Measurements from ENCODE around the gene UBXN11.
"Not testable (repeated sequence)": the region's sequence is repeated elsewhere in the genome, so short reads cannot be mapped to it uniquely, and the experiment has no call there.

UBXN11 gene

GRCh38 chr1:26305667-26306289, 658 bp downstream of the UBXN11 start:
- DNase-seq (ENCODE audit: low read depth), result no peak

GRCh38 chr1:26302733-26303405, 3.6 kb downstream of the UBXN11 start:
- DNase-seq (ENCODE audit: low read depth), result no peak

GRCh38 chr1:26300578-26301275, 5.7 kb downstream of the UBXN11 start:
- DNase-seq (ENCODE audit: low read depth), result no peak

- DNase-seq (ENCODE audit: low read depth), result no peak
Observed at GRCh38 chr1:26297791-26298124, 8.7 kb downstream of the UBXN11 start.

GRCh38 chr1:26297057-26297790, 9.2 kb downstream of the UBXN11 start:
- DNase-seq (ENCODE audit: low read depth), result no peak

- DNase-seq (ENCODE audit: low read depth), result no peak
Observed at GRCh38 chr1:26296340-26297056, 9.9 kb downstream of the UBXN11 start.

GRCh38 chr1:26295194-26296138, 11.0 kb downstream of the UBXN11 start:
- no peak for DNase-seq (ENCODE audit: low read depth)

GRCh38 chr1:26293911-26294463, 12.4 kb downstream of the UBXN11 start:
- no peak for DNase-seq (ENCODE audit: low read depth)

GRCh38 chr1:26292735-26293134, 13.7 kb downstream of the UBXN11 start:
- not testable (repeated sequence) for DNase-seq (ENCODE audit: low read depth)

- DNase-seq (ENCODE audit: low read depth), result no peak
Observed at GRCh38 chr1:26291939-26292338, 14.5 kb downstream of the UBXN11 start.

- no peak for DNase-seq (ENCODE audit: low read depth)
Observed at GRCh38 chr1:26291433-26291832, 15.0 kb downstream of the UBXN11 start.

- DNase-seq (ENCODE audit: low read depth), result no peak
Observed at GRCh38 chr1:26290882-26291261, 15.6 kb downstream of the UBXN11 start.

- DNase-seq (ENCODE audit: low read depth), result no peak
Observed at GRCh38 chr1:26290122-26290881, 16.1 kb downstream of the UBXN11 start.

- no peak for DNase-seq (ENCODE audit: low read depth)
Observed at GRCh38 chr1:26289158-26290059, 17.0 kb downstream of the UBXN11 start.

- DNase-seq (ENCODE audit: low read depth), result no peak
Observed at GRCh38 chr1:26288311-26288941, 18.0 kb downstream of the UBXN11 start.

GRCh38 chr1:26287811-26288210, 18.6 kb downstream of the UBXN11 start:
- DNase-seq (ENCODE audit: low read depth), result no peak

GRCh38 chr1:26287033-26287711, 19.3 kb downstream of the UBXN11 start:
- DNase-seq (ENCODE audit: low read depth), result no peak

- DNase-seq (ENCODE audit: low read depth), result no peak
Observed at GRCh38 chr1:26286064-26286416, 20.4 kb downstream of the UBXN11 start.

Measured in activated T-cell treated with anti-CD3 and anti-CD28 coated beads for 1 hour (primary cell).